OCI-LY3 (cell line): ENCODE data around the gene ALG8.

Source experiments
- CTCF ChIP-seq: fragments of 200-600, 300-600 bp; sonication (generic); IDR thresholded peaks from 2 replicates; pipeline ENCODE4 v1.5.1; 2014; ENCODE audit warnings: antibody characterized with exemption, low read length, low read depth
- EZH2phosphoT487 ChIP-seq: fragments of 200-600 bp; shearing (Covaris generic); IDR thresholded peaks from 2 replicates; pipeline ENCODE4 v1.6.1; 2018; ENCODE audit warnings: antibody characterized with exemption, mixed run types, low read depth

GRCh38 chr11:78078218-78079167, 60.9 kb downstream of the ALG8 start:
- TF ChIP-seq CTCF (no peak), EZH2phosphoT487 (no peak)
